Stimulated activated naive CD4-positive, alpha-beta T cell (primary cell): ENCODE results near the gene SPRR2B.
"Not testable (repeated sequence)": the region's sequence is repeated elsewhere in the genome, so short reads cannot be mapped to it uniquely, and the experiment has no call there.

ENCODE experiments used
- DNase-seq, 6 experiments: peaks; one replicate each; lab custom pipeline; 2025; lab: John Stamatoyannopoulos, UW

SPRR2B gene

DNA sequence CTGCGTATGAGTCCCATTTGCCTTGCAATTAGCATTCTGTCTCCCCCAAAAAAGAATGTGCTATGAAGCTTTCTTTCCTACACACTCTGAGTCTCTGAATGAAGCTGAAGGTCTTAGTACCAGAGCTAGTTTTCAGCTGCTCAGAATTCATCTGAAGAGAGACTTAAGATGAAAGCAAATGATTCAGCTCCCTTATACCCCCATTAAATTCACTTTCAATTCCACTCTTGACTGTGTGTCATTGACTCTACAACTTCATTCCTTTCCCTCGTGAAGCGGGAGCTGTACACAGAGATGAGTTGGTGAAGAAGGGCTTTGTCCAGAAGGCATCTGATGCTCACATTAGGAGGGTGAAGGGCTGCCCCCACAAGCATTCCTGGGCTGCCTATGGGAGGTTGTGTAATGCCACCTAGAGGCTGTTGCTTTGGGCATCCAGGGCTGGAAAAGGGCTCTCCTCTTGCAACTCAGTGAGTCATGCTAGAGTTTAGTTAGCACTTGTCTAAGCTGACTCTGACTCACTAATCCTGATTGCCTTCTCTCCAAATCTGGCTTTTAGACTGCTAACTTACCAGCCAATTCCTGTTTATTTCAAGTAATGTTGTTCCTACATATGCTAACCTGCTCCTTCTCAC, 38.6 kb downstream of the SPRR2B start:
- no peak for DNase-seq

DNA sequence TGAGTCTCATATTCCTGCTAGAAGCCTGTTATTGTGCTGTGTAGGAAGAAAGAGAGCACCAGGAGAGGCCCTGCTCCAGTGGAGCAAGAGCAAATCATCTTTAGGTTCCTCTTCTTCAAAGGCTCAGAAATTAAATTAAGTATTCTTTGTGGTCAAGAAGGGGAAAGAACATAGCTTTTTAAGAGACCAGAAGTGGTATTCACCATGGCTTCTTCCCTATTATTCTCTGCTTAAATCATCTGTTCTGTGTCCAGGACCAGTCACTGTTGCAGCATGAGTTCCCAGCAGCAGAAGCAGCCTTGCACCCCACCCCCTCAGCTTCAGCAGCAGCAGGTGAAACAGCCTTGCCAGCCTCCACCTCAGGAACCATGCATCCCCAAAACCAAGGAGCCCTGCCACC, 39.3 kb downstream of the SPRR2B start:
- DNase-seq, result no peak

DNA sequence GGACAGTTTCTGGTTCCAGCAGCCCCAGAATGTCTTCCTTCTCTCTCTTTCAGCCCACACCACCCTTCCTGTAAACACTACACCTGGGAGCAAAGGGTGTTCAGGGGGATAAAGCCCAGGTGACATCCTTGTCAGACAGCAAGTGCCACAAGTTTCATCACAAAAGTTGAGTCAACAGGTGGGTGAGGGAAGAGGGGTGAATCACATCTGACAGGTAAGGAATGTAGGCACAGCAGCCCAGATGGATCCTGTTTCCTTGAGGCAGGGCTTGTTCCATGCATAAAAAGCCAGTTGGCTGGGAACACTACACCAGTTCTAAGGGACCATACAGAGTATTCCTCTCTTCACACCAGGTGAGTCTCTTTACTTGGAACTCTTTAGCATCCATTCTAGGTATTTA, 40.5 kb downstream of the SPRR2B start, which contains the start of gene SPRR1B:
Gene SPRR1B (plus strand): TSS at position 309 of the 400 bp plus-strand sequence. CDS start 1,143 bp downstream, outside the sequence.
- no peak for DNase-seq

DNA sequence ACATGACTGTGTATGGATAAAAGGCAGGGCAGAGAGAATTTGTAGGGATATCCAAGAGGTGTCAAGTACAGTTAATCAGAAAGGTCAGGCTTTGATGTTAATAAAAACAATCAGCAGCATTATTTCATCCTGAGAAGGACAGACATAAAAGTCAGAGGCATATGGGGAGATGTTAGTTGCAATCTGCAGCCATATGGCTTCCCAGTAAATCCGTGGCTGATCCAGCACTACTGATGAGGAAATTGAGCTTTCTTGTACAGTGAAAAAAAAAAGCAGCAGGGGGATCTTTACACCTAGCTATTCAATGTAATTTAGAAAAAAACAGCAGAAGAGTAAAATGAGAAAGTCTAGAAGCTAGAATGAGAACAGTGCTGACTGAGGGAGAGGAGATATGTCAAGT, 42.6 kb downstream of the SPRR2B start:
- DNase-seq, result no peak

DNA sequence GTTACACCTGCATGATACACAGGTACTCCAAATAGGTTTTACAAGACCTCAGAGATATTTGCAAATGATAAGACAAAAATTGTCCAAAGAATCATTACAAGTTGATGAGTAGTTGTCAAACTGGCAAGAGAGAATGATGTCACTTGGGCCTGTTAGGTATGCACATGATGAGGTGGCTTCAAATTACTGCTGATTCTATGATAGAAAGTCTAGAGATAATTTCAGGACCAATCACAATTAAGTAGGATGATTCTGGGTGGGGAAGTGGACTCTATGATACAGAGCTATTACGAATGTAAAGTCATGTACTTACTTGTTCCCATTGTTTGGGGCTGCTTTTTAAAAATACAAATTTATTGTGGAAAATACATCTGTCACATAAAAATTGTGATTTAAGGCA, 45.6 kb downstream of the SPRR2B start:
- no peak for DNase-seq

DNA sequence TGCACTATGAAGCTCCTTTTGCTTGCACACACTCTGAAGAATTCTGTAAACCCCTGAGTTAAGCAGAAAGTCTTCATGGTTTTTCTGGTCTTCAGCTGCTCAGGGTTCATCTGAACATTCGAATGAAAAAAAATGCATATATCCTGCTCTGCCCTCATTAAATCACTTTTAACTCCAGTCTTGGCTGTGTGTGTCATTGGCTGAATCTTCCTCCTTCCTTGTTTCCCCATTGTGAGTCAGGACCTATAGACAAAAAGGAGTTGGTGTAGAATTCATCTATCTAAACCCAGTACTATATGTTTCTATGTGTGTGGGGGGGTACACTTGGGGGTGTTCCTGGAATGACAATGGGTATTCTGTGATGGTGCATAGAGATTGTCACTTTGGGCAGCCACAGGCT, 47.0 kb downstream of the SPRR2B start:
- DNase-seq, result no peak

DNA sequence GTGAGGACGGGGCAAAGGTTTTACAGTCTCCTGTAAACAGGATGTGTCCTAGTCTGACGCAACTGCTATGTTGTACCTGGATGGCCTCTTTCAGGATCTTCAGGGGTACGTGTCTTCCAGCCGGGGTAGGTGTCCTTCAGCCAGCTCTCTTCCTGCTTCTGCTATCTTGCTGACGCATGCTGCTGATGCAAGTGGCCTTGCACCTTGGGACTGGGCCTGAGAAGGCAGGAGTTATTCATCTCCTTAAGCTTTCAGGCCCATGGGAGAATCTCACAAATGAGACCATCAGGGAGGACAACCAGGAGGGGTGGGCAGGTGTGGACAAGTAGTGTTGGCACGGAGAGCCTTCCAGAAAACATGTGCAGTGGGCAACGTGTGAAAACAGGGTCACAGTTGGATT, 48.3 kb downstream of the SPRR2B start:
- no peak for DNase-seq

DNA sequence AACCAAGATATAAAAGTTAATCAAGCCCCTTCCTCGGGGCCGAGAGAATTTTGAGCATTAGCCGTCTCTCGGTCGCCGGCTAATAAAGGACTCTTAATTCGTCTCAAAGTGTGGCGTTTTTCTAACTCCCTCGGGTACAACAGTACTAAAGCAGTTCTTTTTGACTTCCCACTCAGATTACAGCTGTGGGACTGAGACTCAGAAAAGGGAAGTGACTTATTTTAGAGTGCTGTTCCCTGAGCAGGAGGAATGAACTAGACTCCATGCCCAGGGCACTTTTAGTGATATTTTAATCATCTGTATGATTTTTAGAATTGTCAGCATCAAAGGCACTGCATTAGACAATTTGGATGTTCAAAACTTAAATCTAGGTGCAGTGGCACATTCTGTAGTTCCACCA, 49.1 kb downstream of the SPRR2B start:
- not testable (repeated sequence) for DNase-seq

DNA sequence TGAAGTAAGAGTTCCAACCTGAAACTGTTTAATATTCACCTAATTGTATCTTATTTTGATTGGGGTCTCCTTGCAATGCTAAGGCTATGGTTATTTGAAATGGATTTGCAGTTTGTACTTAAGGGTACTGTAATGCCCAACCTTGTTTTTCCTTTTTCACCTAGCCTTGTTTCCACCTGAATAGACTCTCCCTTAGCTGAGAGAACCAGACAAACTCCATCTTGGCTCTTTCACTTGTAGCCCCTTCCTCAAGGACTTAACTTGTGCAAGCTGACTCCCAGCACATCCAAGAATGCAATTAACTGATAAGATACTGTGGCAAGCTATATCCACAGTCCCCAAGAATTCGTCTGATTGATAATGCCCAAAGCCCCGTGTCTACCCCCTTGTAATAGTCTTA, 49.6 kb downstream of the SPRR2B start:
- not testable (repeated sequence) for DNase-seq
